SKM-1 treated with dmso at 0.1 percent for 144 hours (cell line): ENCODE results near the gene SPARCL1.
"Not testable (repeated sequence)": the region's sequence is repeated elsewhere in the genome, so short reads cannot be mapped to it uniquely, and the experiment has no call there.

Source experiments
- DNase-seq: peaks from one replicate; lab custom pipeline; 2025; ENCODE audit not compliant: unreplicated experiment; lab: John Stamatoyannopoulos, UW

The SPARCL1 gene

DNA sequence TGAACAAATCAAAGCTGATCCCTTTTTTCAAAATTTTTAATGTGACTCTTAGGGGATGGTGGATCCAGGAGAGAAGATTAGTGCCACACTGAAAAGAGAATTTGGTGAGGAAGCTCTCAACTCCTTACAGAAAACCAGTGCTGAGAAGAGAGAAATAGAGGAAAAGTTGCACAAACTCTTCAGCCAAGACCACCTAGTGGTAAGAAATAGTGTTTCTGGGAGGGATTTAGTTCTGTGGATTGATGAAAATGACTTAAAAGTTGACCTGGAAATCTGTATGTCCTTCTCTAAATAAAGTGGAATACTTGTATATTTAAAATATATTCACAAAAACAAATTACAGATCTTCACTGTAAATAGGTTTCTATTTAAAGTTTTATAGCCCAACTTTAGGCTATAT is 77.6 kb downstream of the SPARCL1 start:
- no peak for DNase-seq

DNA sequence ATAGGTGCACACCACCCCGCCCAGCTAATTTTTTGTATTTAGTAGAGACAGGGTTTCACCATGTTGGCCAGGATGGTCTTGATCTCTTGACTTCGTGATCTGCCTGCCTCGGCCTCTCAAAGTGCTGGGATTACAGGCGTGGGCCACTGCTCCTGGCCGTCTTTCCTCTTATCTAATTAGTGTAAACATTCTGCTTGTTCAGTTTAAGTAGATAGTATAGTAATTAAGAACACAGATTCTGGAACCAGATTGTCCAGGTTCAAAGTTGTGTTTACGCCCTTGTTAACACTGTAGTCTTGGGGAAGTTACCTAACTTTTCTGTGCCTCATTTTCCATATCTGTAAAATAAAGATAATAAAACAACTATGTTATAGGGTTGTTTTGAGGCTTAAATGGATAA is 82.8 kb downstream of the SPARCL1 start:
- DNase-seq, result not testable (repeated sequence)

DNA sequence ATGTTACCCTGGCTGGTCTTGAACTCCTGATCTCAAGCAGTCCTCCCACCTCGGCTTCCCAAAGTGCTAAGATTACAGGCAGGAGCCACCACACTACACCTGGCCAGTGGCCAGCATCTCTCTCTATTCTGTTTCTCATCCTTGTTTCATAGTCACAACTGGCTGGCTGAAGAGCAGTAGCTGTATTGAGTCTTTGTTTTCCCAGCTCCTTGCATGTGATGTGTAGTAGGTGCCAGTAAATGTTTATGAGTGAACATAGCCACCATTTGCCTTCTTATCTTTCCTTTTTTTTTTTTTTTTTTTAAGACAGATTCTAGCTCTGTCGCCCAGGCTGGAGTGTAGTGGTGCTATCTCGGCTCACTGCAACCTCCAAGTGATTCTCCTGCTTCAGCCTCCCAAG is 83.2 kb downstream of the SPARCL1 start:
- no peak for DNase-seq

DNA sequence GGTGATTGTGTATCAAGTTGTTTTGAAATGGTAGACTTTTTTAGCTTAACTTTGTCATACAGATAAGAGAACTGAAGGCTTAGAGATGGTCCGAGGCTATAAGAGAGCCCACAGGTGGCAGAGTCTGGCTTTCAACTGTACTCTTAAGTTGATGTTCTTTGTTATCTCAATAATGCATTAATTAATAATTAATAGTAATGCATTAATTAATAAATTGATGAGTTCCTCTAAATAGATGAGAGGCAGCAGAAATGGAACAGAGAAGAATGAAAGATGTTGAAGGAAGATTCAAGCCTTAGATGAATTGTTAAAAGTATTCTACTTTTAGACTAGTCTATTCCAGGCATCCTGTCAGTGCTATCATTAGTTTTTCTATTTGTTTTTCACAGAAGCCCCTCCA is 84.4 kb downstream of the SPARCL1 start:
- no peak for DNase-seq

DNA sequence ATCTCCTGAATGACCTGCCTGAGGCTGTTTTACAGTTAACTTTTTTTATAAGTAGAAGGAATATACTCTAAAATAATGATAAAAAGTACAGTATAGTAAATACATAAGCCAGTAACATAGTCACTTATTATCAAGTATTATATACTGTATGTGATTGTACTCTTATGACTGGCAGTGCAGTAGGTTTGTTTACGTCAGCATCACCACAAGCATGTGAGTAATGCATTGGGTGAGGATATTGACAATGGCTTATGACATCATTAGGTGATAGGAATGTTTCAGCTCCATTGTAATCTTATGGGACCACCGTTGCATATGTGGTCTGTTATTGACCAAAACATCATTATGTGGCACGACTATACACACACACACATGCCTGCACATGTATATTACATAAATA is 86.3 kb downstream of the SPARCL1 start:
- no peak for DNase-seq

DNA sequence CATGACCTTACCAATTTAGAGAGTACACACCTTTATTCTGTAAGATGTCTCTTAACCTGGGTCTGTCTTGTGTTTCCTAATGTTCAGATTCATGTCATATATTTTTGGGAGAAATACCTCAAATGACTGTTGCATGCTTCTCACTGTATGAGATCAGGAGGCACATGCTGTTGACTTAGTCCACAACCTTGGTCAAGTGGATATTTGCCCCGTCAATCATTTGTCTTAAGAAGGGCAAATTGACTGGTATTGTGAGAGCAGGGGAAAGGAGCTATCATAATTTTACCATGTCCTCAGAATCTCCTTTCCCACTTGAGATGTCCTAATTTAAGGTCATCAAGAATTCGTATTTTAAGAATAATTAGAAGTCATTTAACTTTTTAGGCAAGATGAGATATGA is 95.8 kb downstream of the SPARCL1 start:
- DNase-seq, result no peak

DNA sequence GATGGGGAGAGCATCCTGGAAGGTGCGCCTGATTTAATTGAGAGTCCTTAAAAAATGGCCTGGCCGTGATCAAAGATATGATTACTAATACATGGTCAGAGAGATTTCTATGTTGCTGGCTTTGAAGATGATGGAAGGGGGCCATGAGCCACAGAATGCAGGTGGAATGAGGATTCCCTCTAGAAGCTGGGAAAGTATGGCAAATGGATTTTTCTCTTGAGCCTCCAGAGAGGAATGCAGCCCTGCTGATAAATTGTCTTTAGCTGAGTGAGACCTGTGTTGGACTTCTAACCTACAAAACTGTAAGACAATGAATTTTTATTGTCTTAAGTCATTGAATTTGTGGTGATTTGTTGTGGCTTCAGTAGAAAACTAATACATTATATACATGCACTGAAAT is 99.1 kb downstream of the SPARCL1 start:
- no peak for DNase-seq

DNA sequence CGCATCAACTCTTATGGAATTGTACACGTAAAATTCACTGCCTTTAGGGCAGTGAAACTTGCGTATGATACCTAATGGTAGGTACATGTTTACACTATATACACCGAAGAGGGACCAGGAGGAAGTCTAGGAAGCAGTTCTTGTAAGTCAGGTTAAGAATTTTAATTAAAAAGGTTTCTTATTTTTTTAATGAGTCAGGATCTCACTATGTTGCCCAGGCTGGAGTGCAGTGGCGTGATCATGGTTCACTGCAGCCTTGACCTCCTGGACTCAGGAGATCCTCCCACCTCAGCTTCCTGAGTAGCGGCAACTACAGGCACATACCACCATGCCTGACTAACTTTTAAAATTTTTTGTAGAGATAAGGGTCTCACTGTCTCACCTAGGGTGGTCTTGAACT is 100.2 kb downstream of the SPARCL1 start:
- no peak for DNase-seq

DNA sequence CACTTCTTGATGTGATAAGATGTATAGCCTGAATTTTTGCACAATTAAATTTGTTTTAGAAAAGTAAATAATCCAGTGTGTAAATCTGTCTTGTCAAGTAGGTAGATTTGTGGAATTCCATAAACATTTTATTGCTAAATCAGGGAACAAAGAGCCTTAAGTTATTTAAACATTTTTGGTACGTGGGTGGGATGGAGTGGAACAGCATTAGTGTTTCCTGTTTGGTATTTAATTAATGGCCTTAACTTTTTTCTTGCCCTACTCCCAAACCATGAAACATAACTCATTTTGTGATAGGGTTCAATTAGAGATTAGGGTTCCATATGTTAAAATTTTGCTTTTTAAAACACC is 101.7 kb downstream of the SPARCL1 start:
- no peak for DNase-seq

DNA sequence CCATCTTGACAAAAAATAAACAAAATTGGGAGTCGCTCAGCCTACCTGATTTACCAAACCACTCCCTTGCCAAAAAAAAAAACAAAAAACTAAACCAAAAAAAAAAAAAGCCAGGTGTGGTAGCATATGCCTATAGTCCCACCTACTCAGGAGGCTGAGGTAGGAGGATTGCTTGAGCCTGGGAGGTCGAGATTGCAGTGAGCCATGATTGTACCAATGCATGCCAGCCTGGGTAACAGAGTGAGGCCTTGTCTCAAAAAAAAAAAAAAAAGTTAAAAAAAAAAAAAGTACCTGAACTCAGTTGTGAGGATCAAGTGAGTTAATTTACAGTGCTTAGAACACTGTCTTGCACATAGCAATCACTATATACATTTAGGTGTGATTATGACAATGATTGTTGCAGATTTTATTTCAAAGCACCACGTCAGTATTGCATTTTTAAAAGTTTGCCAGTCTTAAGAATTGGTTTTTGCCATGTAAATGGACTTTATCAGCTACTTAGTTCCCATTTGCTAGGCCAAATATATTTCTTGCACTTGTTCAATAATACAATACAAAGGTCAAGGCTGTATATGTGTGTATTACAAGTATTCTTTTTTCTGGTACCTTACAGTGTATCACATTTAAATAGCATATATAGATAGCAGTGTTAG is 102.2 kb downstream of the SPARCL1 start:
- no peak for DNase-seq

DNA sequence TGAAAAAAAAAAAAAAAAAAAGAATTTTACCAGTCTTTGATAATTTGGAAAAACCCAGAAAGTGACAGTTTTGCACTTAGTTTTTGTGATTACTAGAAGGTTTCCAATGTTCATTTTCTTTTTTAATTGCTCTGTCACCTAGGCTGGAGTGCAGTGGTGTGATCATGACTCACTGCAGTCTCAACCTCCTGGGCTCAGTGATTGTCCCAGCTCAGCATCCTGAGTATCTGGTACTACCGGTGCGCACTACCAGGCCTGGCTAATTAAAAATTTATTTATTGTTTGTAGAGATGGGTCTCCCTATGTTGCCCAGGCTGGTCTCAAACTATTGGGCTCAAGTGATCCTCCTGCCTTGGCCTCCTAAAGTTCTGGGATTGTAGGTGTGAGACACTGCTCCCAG is 103.5 kb downstream of the SPARCL1 start:
- DNase-seq, result no peak

DNA sequence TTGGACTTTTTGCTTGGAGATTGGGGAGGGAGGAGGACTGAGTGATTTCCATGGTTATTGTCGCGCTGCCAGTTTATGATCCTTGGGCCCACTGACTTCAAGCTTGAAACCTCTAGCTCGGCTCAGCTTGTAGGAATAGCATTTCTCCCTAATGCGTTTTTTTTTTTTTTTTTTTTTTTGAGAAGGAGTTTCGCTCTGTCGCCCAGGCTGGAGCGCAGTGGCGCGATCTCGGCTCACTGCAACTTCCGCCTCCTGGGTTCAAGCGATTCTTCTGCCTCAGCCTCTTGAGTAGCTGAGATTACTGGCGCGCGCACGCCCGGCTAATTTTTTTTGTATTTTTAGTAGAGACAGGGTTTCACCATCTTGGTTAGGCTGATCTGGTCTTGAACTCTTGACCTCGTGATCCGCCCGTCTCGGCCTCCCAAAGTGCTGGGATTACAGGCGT is 105.1 kb downstream of the SPARCL1 start:
- not testable (repeated sequence) for DNase-seq
